SK-N-MC (cell line): ENCODE data around the gene TUBGCP4.

ENCODE experiments used
- DNase-seq: peaks from one replicate; pipeline ENCODE4 v3.0.0-alpha.2; 2011; ENCODE audit warnings: low read depth, low spot score
- H3K27ac ChIP-seq: fragments of 200-600 bp; sonication (generic); 2 replicates; pipeline ENCODE4 v1.5.1; 2016; ENCODE audit warnings: mixed run types
- H3K36me3 ChIP-seq: fragments of 200-600 bp; sonication (generic); 2 replicates; pipeline ENCODE4 v1.6.1; 2017; ENCODE audit warnings: antibody characterized with exemption, low read length, mixed read lengths; ENCODE audit not compliant: insufficient read depth
- H3K4me3 ChIP-seq: fragments of 200-600 bp; sonication (generic); 2 replicates; pipeline ENCODE4 v1.5.1; 2016
- H3K9ac ChIP-seq: fragments of 200-600 bp; sonication (generic); 2 replicates; pipeline ENCODE4 v1.8.0; 2017; ENCODE audit warnings: mixed run types, mixed read lengths; ENCODE audit not compliant: insufficient read length
- H3K9me3 ChIP-seq: fragments of 200-600 bp; sonication (generic); 2 replicates; pipeline ENCODE4 v1.6.1; 2017; ENCODE audit warnings: low read depth, mild to moderate bottlenecking, antibody characterized with exemption, low read length, moderate library complexity, mixed read lengths
- EZH2 ChIP-seq: fragments of 200-600 bp; sonication (generic); IDR thresholded peaks from one replicate; pipeline ENCODE4 v1.6.1; 2017; ENCODE audit warnings: antibody characterized with exemption
- FOXP2 ChIP-seq: optimal IDR thresholded peaks from 2 replicates; pipeline ENCODE3; 2011; ENCODE audit warnings: mild to moderate bottlenecking, moderate library complexity; ENCODE audit not compliant: insufficient read depth; ENCODE audit errors: extremely low read length, control extremely low read depth
- POLR2AphosphoS5 ChIP-seq: IDR thresholded peaks from 2 replicates; pipeline ENCODE4 v1.6.1; 2012; ENCODE audit warnings: mild to moderate bottlenecking, low read depth, low read length, borderline replicate concordance

TUBGCP4 gene

GRCh38 chr15:43347114-43347513 is 23.8 kb upstream of the TUBGCP4 start:
- no peak overlapping the region for H3K9ac ChIP-seq
- peaks cover 33% of the 10 kb centered on the region for H3K36me3 ChIP-seq
- no peak overlapping the region for H3K27ac ChIP-seq
- no peak for TF ChIP-seq EZH2
- TF ChIP-seq FOXP2, result no peak
- TF ChIP-seq POLR2AphosphoS5, result no peak
- H3K4me3 ChIP-seq, result no peak overlapping the region
- DNase-seq, result no peak
- no peaks in the 10 kb centered on the region for H3K9me3 ChIP-seq

GRCh38 chr15:43352693-43353382 is 18.1 kb upstream of the TUBGCP4 start:
- Histone ChIP-seq H3K4me3 (no peak overlapping the region), H3K9me3 (no peaks in the 10 kb centered on the region), H3K9ac (no peak overlapping the region), H3K27ac (no peak overlapping the region), H3K36me3 (peaks cover 23% of the 10 kb centered on the region)
- DNase-seq, result no peak
- TF ChIP-seq EZH2 (no peak), POLR2AphosphoS5 (no peak), FOXP2 (no peak)

GRCh38 chr15:43360821-43361220 is 10.1 kb upstream of the TUBGCP4 start:
- no peak overlapping the region for H3K27ac ChIP-seq
- no peak overlapping the region for H3K4me3 ChIP-seq
- peaks cover 24% of the 10 kb centered on the region for H3K9me3 ChIP-seq
- no peak overlapping the region for H3K9ac ChIP-seq
- no peak for TF ChIP-seq EZH2
- no peak for TF ChIP-seq FOXP2
- no peak for TF ChIP-seq POLR2AphosphoS5
- DNase-seq, result no peak
- H3K36me3 ChIP-seq, result peaks cover 80% of the 10 kb centered on the region

GRCh38 chr15:43361313-43361903 is 9.5 kb upstream of the TUBGCP4 start:
- Histone ChIP-seq H3K9me3 (peaks cover 24% of the 10 kb centered on the region), H3K9ac (no peak overlapping the region), H3K36me3 (peaks cover 86% of the 10 kb centered on the region), H3K4me3 (no peak overlapping the region), H3K27ac (no peak overlapping the region)
- DNase-seq, result no peak
- TF ChIP-seq EZH2, result no peak
- no peak for TF ChIP-seq FOXP2
- no peak for TF ChIP-seq POLR2AphosphoS5

GRCh38 chr15:43370310-43370974 is 459 bp upstream of the TUBGCP4 start:
- Histone ChIP-seq H3K4me3 (peak overlapping the region; percentile 85), H3K9ac (peak overlapping the region; percentile 86), H3K27ac (no peak overlapping the region), H3K36me3 (peaks cover 30% of the 10 kb centered on the region), H3K9me3 (no peaks in the 10 kb centered on the region)
- DNase-seq, result no peak
- TF ChIP-seq FOXP2 (no peak), EZH2 (no peak), POLR2AphosphoS5 (no peak)

GRCh38 chr15:43376017-43376705 is 5.3 kb downstream of the TUBGCP4 start:
- DNase-seq, result no peak
- Histone ChIP-seq H3K36me3 (peaks cover 43% of the 10 kb centered on the region), H3K4me3 (no peak overlapping the region), H3K9me3 (no peaks in the 10 kb centered on the region), H3K27ac (no peak overlapping the region), H3K9ac (no peak overlapping the region)
- TF ChIP-seq EZH2 (no peak), FOXP2 (no peak), POLR2AphosphoS5 (no peak)

GRCh38 chr15:43378601-43379000 is 7.7 kb downstream of the TUBGCP4 start:
- no peak overlapping the region for H3K9ac ChIP-seq
- no peak for TF ChIP-seq EZH2
- TF ChIP-seq FOXP2, result no peak
- TF ChIP-seq POLR2AphosphoS5, result no peak
- no peaks in the 10 kb centered on the region for H3K9me3 ChIP-seq
- no peak overlapping the region for H3K4me3 ChIP-seq
- DNase-seq, result no peak
- peaks cover 57% of the 10 kb centered on the region for H3K36me3 ChIP-seq
- H3K27ac ChIP-seq, result no peak overlapping the region

- H3K4me3 ChIP-seq, result no peak overlapping the region
- no peak overlapping the region for H3K27ac ChIP-seq
- no peak for TF ChIP-seq POLR2AphosphoS5
- TF ChIP-seq FOXP2, result no peak
- TF ChIP-seq EZH2, result no peak
- H3K9ac ChIP-seq, result no peak overlapping the region
- peaks cover 73% of the 10 kb centered on the region for H3K36me3 ChIP-seq
- no peak for DNase-seq
- H3K9me3 ChIP-seq, result no peaks in the 10 kb centered on the region
Measured at GRCh38 chr15:43382310-43382709, 11.4 kb downstream of the TUBGCP4 start.
